ENCODE data around the gene TDP1.

The TDP1 gene

DNA sequence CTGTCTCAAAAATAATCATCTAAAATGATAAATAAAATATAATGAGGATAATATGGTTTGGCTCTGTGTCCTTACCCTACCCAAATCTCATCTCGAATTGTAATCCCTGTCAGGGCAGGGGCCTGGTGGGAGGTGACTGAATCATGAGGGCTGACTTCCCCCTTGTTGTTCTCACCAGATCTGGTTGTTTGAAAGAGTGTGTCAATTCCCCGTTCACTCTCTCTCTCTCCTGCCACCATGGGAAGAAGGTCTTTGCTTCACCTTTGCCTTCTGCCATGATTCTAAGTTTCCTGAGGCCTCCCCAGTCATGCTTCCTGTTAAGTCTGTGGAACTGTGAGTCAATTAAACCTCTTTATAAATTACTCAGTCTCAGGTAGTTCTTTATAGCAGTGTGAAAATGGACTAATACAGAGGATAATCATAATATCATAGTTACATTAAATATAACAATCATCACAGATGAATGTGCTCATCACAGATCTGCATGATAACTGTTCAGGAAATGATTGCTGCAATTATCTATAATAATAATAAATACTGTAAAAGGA, 13.8 kb upstream of the TDP1 start:
- DNase-seq (ENCODE audit: low read depth) = no peak

DNA sequence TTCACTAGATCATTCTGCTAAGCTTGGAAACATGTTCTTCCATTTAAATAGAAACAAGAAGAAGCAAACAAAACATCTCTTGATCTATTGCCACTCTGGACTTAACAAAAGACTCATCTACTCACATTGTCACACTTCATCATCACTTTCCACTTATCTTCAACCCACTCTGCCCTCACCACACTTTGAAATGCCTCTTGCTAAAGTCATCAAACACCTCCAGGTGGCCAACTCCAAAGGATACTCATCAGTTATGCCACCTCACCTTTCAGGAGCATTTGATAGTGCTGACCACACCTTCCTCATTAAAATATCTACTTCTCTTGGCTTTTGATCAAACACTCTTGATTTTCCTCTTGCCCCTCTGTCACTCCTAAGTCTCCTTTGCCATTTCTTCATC, 8.4 kb upstream of the TDP1 start:
- DNase-seq (ENCODE audit: low read depth) = no peak

DNA sequence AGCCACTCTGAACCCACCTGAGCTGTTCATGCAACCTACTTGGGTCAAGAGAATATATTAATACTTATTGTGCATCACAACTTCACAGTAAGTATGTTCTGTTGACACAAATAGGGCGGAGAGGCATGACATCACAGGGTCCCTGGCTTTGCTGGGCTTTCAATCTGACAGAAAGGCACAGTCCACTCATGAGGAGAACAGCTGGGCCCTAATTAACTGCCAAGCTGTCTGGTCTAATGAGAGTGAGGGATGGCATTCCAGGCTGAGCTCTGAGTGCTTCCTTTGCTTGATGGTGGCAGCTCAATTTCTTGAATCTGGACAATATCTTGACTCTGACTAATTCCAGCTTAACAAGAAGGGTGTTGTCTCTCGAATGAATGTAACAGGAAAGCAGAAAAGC, 3.2 kb upstream of the TDP1 start:
- no peak for DNase-seq (ENCODE audit: low read depth)

DNA sequence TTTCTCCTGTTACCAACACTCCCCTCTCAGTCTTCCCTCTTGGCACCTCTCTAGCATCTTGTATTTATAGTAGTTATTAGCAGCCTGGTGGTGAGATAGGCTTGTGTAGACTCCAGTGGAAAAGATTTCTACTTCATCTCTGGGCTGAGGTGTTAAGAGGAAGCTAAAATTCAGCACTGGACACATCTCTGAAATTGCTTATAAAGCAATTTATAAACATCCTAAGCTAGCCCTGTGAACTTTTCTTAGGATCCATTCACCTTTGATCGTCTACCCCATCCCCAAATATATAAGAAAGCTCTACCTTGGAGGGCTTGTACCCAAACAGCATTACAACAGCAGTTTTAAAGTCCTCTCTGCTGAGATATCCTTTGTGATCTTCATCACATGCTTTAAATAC, 2.1 kb upstream of the TDP1 start:
- DNase-seq (ENCODE audit: low read depth) = no peak

DNA sequence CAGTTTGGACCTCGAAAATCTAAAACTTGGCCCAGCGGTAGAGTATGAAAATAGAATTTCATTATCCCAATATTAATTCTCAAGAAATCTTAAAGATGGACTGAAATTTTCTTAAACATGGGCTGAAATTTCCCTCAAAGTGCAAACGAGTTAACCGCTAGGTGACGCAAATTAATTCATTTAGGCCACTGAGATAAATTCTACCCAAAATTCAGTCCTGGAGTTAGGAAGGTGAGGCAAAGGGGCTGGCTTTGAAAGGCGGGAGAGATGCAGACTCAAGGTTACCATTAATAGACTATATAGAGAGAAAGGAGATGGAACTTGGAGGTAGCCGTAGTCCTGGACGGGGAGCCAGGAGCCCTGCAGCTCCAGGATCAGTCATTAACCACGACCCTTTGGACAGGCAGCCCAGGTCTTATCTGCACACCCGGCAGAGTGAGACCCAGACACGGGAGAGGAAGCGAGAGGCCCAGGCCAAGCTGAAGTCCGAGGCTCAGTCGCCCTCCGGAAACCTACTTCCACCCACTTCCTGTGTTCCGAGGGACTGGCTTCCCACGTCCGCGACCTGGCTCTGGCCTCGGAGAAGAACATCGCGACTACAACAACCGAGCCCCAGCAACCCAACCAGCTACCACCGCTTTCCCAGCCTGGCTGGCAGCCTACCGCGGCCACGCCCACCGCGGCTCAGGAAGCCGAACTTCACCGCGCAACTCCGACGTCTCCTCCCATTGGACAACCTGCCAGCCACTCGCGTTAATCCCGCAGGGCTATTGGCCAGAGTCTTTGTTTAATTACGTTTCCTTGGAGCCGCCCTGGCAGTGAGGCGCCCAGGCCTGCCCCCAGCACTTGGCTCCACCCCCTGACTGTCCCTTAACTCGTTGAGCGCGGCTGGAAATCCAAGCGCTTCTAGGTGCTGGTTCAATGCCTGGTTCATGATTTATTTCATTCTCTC, 1.4 kb upstream of the TDP1 start, which contains the start of gene EFCAB11:
Gene EFCAB11 (minus strand): TSS at position 661 of the 952 bp plus-strand sequence. CDS start 70 bp downstream, at position 591.
- peak; percentile 86 for DNase-seq (ENCODE audit: low read depth)

- no peak for DNase-seq (ENCODE audit: low read depth)
Measured at GRCh38 chr14:89955022-89955744, 544 bp upstream of the TDP1 start.

DNA sequence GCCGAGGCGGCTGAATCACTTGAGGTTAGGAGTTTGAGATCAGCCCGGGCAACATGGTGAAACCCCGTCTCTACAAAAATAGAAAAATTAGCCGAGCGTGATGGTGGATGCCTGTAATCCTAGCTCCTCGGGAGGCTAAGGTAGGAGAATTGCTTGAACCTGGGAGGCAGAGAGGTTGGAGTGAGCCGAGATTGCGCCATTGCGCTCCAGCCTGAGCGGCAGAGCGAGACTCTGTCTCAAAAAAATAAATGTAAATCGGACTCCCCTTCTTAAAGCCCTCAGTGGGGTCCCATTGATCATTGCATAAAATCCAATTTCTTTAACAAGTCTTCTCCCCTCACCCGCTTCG, 908 bp downstream of the TDP1 start:
- DNase-seq (ENCODE audit: low read depth) = no peak

DNA sequence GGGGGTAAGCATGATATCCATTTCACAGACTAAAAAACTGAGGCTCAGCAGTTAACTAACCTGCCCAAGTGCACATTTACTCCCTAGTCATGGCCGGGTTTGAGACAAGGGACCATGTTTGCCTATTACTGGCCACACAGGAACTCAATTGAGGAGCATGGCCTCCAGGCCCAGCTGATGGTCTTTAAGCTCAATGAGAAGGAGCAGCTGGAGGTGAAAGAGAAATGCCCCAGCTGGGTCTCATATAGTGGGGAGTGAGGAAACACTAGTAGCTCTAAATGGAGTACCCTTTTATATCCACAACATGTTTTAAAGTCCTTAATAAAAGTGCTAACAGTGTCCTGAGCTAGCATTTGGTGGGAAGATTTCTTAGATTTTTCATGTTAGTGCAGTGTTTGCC, 1.6 kb downstream of the TDP1 start:
- DNase-seq (ENCODE audit: low read depth) = no peak

- no peak for DNase-seq (ENCODE audit: low read depth)
Measured at GRCh38 chr14:89957791-89958190, 2.1 kb downstream of the TDP1 start.

DNA sequence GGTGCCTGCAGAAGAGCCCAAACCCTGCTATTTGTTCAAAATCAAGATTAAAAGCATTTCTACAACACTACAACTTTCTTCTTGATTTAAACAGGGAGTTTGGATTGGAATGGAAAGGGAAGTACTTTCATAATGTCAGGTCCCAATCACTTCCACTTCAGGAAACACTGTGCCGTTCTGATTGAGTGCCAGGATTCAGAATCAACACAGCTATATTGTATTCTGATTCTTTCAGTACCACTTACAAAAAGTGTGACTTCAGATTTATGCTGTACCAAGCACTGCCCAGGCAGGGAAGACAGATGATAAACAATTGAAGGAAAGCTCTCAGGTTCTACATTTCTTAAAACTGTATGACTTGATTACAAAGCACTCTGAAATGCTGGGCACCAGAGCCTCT, 3.2 kb downstream of the TDP1 start:
- no peak for DNase-seq (ENCODE audit: low read depth)

DNA sequence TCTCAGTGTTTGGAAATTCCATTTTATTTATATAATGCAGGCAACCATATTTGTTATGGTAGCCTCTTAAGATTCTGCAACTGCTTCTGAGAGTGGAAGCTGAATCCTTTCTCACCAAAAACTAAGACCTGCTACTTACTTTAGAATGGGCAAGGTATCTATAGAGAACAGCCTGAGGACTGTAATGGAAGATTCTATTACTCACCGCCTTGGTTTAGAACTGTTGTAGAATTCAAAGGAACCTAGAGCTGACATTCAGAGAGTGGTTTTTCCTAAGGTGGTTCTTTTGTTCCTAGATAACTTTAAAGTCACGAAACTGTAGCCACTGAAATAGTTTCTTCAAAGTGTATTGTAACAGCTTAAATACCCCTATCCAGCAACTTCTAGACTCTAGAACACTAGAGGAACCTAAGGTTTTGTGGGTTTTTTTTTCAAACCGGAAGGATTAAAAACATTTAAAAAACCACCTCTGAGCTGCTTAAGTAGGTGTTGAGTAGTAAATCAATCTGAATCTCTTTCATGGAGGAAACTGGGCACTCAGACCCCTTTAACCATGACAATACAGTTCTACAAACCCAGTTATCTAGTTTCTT, 4.2 kb downstream of the TDP1 start:
- no peak for DNase-seq (ENCODE audit: low read depth)

- DNase-seq (ENCODE audit: low read depth) = no peak
Measured at GRCh38 chr14:89960914-89961313, 5.2 kb downstream of the TDP1 start.

DNA sequence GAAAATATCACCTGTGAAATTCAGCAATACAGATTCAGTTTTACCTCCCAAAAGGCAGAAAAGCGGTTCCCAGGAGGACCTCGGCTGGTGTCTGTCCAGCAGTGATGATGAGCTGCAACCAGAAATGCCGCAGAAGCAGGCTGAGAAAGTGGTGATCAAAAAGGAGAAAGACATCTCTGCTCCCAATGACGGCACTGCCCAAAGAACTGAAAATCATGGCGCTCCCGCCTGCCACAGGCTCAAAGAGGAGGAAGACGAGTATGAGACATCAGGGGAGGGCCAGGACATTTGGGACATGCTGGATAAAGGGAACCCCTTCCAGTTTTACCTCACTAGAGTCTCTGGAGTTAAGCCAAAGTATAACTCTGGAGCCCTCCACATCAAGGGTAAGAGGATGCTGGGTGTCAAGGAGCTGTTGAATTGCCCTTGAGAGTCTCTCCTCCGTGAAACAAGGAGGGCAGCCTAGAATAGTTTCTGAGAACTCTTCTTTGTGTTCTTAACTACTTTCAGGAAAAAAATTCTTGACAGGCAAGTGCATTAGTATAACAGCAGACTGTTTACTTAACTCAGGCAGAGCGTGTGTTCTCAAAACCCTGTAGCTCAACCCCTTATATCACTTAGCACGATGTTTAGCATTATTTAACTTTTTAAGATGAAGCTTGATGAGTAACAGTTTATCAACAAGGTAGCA, 7.7 kb downstream of the TDP1 start:
- no peak for DNase-seq (ENCODE audit: low read depth)

DNA sequence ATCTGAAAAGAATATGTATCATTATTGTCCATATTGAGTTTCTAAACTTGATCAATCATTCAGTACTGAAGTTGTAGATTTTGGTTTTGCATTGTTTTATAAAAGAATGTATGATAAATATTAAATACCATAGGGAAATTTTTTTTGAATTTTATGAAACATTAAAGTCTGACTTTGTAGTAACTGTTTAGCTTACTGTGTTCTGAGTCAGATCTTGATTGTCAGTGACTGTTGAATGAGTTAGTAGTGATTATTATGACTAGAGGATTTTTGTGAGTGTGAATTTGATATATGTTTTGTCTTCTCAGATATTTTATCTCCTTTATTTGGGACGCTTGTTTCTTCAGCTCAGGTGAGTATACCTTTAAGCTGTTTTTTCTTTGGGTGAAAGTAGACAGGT, 10.1 kb downstream of the TDP1 start:
- no peak for DNase-seq (ENCODE audit: low read depth)

GRCh38 chr14:89973234-89973823, 17.6 kb downstream of the TDP1 start:
- DNase-seq (ENCODE audit: low read depth) = peak; percentile 29

GRCh38 chr14:89977668-89978067, 21.9 kb downstream of the TDP1 start:
- DNase-seq (ENCODE audit: low read depth) = no peak

DNA sequence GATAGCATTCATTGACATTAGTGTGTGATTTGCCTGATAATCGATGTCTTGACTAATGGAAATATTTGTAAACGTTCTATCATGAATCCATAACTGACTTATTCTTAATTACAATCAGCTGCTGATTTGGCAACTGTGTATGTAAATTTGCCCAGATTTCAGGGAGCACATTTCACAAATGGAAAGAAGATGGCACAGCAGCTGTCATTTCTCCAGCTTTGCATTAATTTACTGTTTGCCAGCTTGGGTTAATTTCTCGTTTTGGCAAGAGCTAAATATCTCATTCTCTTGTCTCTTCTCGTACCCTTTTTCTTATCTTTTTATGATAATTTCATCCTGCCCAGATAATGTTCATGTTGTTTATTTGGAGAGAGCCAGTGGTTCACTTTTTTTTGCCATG, 22.9 kb downstream of the TDP1 start:
- no peak for DNase-seq (ENCODE audit: low read depth)

DNA sequence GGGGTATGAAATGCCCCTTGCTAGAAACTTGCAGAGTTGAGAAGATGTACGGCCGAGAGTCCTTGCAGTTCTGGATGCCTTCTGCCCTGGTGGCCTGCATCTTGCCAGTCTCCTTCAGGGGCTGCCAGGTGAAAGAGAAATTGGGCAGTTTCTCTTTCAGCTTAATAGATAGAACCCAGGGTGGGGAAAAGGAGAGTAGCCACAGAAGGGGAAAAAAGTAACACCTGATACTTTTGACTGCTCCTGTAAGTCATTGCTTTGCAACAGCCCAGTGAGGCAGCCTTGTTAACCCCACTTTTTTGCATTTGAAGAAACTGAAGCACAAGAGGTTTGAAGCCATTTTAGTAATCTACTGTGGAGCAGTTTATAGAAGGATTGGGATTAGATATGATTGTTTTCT, 27.6 kb downstream of the TDP1 start:
- DNase-seq (ENCODE audit: low read depth) = no peak

DNA sequence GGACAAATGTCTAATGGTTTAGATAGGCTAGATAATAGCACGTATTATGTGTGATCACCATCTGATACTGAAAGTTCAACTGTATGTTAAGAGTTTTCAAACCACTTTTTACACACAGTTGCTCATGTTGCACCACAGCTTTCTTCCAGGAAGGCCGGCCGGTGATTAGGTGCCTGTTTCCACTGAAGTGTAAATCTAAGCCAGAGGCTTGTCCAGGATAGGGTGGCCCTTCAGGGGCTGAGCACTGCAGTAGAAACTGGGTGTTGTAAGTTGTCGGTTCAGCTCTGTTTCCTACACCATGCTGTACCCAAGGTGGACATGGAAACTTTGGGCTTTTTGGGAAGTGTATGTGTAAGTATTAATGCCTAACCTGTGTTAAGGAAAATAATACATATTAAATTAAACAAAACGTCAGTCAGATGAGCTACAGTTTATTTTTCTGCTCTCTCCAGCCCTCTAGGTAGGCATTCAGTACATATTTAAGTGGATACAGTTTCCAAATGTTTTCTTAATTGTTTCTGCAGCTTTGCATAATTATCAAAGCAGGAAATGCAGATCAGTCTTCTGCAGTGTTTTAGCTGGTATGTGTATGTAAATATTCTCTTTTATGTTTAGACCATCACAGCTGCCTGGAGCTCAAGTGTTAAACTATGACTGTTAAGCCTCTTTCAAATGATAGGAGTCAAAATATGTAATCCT, 30.9 kb downstream of the TDP1 start:
- DNase-seq (ENCODE audit: low read depth) = no peak

DNA sequence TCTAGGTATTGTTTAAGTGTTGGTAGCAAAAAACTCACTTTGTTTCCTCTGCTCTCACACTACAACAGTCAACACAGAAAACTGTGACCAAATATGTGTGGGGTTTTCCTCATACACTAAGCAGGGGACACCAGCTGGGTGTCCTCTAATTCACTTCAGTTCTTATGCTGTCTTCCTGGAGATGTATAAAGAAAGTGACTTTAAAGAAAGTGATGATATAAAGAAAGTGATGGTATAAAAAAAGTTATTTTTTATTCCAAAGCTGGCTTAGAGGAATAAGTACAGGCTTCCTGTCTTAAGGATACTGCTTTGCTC, 31.4 kb downstream of the TDP1 start:
- DNase-seq (ENCODE audit: low read depth) = no peak

DNA sequence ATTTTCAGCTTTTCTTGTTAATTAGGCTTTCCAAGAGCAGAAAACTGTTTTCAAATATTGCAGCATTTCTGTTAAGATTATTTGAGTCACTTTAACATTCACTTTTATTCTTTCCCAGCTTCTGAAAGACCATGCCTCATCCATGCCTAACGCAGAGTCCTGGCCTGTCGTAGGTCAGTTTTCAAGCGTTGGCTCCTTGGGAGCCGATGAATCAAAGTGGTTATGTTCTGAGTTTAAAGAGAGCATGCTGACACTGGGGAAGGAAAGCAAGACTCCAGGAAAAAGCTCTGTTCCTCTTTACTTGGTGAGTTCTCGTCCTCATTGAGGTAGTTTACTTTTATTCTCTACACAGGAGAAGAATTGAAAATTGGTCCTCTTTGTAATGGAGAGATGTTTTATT, 33.1 kb downstream of the TDP1 start:
- no peak for DNase-seq (ENCODE audit: low read depth)
